Stimulated activated CD8-positive, alpha-beta memory T cell treated with anti-CD3 and anti-CD28 coated beads, Interleukin-12 subunit alpha, Interleukin-12 subunit beta, amount 100 ng/mL, for 1 hour (primary cell): Measurements from ENCODE around the gene DENND2D.

Experiments
- DNase-seq: peaks from one replicate; pipeline ENCODE4 v3.0.0-alpha.2; 2020; ENCODE audit warnings: low read depth

Gene DENND2D, protein sequence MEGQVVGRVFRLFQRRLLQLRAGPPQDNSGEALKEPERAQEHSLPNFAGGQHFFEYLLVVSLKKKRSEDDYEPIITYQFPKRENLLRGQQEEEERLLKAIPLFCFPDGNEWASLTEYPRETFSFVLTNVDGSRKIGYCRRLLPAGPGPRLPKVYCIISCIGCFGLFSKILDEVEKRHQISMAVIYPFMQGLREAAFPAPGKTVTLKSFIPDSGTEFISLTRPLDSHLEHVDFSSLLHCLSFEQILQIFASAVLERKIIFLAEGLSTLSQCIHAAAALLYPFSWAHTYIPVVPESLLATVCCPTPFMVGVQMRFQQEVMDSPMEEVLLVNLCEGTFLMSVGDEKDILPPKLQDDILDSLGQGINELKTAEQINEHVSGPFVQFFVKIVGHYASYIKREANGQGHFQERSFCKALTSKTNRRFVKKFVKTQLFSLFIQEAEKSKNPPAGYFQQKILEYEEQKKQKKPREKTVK

DNA sequence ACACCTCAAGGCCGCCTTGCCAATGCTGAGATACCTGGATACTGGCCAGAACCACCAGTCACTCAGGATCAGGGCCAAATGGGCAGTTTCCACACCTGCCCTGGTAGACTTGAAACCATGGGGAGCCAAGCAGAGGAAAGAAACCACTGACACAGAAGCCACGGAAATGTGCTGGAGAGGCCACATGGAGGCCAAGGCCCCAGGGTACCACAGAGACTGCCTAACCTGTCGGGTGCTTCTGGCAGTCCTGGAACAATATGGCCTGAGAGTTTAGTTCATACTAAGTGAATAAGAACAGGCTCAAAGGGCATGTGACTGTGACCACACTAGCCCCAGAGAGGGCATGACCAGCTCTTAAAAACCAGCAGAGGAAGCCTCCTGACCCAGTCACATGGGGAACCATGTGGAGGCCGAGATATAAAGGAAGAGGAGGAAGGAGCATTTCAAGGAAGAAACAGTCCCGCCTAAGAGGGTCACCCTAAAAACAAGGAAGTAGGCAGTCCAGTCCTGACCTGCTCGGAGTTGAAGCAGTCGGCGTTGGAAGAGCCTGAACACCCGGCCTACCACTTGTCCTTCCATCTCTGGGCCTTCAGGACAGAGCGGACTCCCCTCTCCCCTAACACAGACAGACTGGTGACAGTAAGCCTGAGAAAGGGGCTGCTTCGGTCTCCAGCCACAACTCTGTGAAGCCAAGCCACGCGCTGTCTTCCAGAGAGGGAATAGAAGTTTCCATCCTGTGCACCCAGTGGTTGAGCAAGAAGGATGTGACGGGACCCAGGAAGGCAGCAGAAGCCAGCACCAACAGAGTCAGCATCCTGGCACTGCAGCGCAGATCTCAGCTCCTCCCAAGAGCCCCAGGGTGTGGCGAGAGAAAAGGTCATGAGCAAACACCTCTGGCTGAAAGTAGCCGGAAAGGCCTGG lies at the start of gene DENND2D:
Gene DENND2D (minus strand): TSS at position 766 of the 921 bp plus-strand sequence. CDS start 187 bp downstream, at position 579.
- peak; percentile 37 for DNase-seq

DNA sequence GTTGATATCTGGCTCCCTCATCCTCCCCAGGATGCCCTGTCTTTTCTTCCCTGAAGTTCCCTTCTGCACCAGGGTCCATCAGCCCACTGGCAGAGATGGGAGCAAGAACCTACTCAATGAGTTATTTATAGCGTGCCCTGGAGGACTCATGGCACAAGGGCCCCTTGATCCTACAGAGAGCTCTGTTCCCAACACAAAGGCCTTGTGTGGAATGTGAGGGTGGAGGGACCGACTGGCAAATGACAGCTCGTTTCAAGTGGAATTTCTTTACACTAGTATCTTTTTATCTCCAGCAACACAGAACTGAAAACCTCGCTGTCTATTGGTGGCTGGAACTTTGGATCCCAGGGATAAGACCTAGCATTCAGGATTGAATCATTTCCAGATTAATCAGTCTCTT lies 49.5 kb upstream of the DENND2D start:
- no peak for DNase-seq

DNA sequence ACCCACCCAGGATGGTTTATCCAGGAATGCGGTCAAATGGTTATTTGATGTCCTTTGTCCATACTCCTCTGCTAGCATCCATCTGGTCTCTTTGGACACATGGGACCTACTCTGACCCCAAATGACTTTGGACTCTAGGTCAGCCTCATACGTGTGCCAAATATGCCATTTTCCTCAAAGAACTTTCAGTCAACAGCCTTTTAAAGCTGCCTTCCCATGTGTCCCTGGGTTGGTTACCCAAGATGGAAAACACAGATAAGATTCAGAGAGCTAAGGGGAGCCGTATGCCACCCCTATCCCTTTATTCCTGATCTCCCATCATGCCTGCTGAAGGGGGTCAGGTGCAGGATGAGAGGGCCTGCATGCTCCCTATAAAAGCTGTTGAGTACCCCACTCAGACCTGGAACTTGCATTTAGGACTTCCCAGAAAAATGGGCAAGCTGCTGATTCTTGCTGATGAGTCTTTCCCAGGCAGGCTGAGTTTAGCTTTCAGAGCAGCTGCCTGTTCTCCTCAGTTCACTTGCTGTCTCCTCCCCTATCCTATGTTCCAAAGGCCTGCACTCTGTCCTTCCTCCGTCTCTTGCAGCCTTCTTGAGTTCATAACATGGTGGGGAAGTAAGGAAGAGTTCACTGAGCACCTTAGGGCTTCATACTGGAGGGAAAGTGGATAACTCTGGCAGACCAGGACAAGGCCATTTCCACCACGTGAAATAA lies 46.8 kb upstream of the DENND2D start:
- no peak for DNase-seq

DNA sequence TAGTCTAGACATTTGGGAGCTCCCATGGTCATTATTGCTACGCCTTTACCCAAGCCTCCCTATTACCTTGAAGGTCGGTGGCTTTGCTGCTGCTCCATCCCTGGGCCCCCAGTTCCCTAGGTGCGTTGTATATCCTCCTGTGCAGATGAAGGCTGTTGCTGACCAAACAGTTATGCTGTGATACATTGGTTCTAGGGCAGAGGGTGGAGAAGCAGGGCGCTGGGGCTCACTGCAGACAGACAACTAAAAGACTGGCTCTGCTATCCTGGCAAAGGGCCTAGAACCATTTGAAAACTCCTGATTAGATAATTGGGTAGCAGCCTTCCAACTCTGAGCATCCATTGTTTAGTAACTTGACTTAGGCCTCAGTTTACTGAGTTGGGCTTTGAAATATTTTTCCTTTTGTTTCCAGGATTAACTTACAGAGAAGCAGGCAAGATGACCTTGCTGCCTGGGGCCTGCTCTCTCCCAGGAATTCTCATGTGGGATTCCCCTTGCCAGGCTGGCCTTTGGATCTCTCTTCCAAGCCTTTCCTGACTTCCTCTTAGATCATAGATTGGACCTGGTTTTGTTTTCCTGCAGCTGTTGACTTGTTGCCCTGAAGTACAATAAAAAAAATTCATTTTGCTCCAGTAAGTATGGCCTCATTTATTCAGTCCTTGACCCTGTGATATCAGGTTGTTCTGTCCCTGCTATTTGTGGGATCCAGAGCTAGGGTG lies 42.5 kb upstream of the DENND2D start:
- DNase-seq, result no peak

DNA sequence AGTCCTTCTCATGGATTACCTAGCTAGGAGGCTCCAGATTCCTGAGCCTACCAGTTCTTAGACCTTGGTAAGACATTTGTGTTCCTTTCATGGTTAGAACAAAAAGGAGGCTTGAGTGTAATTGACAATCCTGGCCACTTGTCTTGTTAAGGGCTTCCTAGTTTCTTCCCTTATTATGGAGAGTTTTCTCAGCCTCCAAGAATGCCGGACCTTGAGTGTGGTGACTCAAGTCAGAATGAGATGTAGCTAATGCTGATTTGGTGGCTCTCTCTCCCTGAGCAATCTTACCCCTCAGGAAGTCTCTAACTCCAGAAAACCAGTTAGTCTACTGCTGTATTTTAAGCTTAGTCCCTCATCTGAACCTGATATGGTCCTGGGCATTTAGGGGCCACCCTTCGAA lies 41.4 kb upstream of the DENND2D start:
- no peak for DNase-seq

DNA sequence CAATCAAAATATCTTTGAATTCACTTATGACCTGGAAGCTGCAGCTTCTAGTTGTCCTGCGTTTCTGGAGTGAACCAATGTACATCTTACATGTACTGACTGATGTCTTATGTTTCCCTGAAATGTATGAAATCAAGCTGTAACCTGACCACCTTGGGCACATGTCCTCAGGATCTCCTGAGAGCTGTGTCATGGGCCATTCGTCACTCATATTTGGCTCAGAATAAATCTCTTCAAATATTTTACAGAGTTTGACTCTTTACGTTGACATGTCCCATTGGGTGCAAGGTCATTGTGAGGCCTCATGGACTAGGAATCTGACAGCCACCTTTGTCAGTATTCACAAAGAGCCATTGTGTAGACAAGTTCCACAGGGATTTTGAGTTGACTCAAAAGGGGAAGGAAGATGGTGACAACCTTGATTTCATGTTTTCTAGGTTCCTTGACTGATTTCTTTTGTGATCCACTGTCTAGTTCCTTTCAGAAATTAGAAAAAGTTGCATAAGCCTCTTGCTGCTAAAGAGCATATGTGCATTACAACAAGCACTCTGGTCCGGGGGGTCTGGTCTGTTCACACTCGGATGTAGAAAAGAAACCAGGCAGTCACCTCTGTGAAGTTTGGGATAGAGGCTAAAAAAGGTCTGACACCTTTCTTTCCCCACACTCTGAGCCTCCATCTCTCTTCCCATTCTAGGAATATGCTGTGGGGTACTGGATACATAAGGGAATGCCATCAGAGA lies 37.8 kb upstream of the DENND2D start:
- no peak for DNase-seq

DNA sequence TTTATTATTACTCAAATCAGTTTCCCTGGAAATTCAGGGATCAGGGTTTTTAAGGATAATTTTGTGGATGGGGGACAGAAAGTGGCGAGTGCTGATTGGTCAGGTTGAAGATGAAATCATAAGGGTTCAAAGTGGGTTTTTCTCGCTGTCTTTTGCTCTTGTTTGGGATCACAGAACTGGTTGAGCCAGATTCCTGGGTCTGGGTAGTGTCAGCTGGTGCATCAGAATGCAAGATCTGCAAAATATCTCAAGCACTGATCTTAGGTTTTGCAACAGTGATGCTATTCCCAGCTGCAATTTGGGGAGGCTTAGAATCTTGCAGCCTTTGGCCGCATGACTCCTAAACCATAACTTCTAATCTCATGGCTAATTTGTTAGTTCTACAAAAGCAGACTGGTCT lies 36.4 kb upstream of the DENND2D start:
- DNase-seq, result no peak

DNA sequence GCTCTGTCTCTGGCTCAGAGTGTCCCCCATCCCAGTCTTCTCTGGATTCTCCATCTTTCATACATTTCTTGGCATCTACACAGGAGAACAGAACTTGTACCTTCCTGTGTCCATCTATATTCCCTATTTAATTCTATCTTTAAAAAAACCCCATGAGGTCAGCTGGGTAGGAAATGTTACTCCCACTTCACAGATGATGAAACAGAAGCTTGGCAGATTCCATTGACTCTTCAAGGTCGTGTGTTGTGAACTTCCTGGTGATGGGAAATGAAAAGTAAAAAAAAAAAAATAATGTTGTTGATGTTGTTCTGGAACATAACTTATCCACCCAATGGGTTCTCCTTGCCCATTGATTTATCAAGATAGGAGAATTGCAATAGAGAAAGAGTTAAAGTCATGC lies 35.9 kb upstream of the DENND2D start:
- DNase-seq, result no peak

DNA sequence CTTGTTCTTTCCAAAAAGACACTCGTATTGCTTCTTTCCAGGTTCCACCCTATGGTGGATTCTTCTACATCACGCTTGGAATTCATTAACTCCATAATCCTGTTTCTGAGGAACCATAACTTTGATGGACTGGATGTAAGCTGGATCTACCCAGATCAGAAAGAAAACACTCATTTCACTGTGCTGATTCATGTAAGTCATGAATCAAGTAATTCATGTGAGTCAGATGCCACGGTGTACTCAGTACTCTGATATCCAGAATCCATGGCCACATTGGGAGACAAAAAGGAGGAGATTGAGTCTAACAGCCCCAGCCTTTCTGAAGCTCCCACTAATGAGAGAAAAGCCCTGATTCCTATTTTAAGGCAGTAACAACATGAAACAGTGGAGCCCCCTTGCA lies 34.4 kb upstream of the DENND2D start:
- no peak for DNase-seq

DNA sequence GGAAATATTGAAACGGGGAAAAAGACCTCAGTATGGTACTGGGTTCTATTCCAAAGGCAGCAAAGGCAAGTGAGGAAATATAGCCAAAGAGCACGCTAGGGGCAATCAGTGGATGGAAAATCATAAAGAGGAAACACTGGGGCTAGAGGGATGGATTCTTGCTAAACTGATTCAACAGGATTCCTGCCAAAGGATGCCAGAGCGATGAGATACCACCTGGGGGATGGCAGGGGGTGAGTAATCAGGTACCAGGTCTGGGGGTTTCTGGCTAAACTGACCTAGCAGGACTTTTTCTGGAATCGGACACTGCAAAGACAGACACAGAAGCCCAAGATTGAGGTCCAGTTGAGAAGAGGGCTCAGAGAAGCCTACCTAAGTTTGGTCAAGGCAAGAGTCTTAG lies 33.8 kb upstream of the DENND2D start:
- no peak for DNase-seq

DNA sequence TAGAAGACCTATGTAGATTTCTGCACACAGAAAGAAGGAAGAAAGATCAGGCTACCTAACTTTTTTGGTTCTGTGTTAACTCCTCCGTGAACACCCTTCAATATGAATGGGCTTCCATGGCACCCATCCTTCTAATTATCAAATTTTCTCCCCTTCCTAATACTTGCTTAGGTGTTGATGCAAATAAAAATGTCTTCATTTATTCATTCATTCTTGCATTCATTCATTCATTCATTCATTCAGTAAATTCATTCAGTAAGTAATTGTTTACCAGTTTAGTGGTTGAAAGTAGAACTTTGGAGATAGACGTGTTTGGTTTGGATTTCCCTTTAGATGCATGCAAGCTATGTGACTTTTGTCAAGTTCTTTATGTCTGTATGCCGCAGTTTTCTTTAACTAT lies 31.7 kb upstream of the DENND2D start:
- no peak for DNase-seq

DNA sequence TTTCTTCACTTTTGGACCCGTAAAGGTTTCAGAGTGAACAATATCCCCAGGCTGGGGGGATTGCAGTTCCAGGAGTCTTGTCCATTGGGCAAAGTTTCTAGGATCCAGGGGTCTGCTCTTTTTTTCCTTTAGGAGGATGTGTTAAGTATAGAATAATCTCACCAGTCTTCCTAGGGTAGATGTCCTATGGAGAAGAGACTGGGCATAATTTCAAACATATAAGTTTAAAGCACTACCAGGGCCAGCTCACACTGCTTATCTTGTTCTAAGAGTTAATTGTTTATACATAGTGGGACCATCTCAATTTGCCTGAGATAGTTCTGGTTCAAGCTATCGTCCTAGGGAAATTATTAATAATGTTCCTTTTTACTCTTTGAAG lies 28.3 kb upstream of the DENND2D start:
- no peak for DNase-seq

DNA sequence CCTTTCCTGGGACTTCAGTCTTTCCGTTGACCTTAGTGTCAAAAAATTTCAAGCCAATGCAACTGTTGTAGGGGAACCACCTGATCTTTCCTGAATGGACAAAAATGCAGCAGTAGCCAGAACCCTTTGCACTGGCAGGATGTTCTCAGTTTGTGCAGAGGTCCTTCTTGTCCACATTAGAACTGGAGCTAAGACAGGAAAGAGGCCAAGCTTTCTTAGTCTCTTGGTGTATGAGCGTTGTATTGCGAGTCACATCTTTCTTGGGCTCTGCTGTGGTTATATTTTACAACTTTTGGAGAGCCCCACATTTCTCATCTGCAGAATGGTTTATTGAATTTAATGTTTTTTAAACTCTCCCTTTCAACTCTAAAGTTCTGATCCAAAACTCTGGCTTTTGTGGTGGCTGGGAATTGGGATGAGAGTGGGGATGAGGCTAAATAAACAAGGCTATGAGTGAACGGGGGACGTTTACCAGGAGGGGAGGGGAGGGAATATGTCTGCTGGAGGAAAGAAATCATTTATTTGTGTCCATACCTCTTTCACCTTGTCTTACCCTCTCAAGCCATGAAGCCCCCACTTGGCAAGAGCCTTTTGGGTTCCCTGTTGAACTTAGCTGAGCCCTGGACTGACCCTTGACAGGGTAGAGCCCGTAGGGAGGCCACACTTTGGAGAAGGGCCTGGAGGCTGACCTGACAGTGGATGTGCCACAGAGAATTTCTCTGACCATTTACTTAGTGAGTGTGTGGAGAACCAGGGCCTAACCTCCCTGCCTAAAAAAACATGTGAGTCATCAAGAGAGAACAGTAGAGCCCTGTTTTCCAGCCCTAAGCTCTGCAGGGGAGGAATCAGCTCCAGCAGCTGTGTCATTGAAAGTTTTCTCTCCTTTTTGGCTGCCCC lies 27.7 kb upstream of the DENND2D start:
- DNase-seq, result no peak

DNA sequence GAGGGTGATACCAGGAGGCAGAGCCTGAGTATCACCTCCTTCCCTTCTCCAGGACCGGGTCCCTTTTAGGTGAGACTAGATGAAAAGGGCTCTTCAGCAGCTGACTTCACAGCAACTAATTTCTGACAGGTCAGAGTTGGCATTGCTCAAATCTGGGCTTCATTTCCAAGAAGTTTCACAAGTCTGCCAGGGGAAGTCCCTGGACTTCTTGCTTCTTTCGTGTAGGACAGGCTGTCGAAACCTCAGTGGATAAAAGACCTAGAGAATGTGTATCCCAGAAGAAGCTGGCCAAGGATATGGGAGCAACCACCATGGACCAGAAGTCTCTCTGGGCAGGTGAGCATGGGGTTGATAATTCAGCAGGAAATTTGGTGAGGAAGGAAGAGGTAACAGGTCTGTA lies 27.0 kb upstream of the DENND2D start, which contains the start of gene CHI3L2:
Gene CHI3L2 (plus strand): TSS at position 280 of the 400 bp plus-strand sequence. CDS start 17 bp downstream, at position 297.
- no peak for DNase-seq

DNA sequence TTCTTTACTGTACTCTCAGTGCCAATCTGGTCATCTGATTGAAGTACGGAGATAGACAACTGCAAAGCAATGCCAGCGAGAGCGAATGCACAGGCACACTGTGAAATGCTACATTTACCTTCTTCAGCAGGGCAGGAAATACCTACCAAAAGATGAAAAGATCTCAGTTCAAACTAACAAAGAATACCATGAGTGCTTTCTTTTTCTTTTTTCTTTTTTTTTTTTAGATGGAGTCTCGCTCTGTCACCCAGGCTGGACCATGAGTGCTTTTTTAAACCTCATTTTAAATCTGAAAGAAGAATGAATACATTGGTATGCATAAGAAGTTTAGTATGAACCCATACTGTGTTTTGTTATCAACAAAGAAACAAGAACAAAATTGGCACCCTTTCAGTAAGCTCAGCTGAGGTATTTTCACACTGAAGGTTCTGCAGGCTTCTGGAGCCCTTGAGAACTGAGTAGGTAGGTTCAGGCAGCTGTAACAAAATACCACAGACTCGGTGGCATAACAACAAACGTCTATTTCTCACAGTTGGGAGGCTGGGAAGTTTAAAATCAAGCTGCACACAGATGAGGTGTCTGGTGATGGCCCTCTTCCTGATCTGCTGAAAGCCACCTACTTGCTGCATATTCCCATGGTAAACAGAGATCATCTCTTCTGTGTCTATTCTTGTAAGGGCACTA lies 25.4 kb upstream of the DENND2D start:
- no peak for DNase-seq

DNA sequence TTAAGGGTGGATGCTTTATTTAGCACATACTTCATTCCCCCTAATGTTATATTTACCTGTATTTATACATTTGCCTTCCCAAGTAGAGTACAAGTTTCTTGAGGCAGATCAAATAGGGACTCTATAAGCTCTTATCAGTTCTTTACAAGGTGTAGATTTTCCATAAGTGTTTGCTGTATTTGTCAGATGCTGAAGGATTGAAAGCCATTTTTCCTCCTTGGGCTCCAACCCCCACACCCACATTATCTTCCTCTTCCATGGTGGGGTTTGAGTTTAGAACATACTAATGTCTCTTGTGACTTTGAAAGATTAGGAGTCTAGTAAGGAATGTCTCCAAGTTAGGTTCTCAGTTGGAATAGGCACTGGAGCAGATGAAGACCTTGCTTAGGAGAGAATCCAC lies 24.6 kb upstream of the DENND2D start:
- no peak for DNase-seq

DNA sequence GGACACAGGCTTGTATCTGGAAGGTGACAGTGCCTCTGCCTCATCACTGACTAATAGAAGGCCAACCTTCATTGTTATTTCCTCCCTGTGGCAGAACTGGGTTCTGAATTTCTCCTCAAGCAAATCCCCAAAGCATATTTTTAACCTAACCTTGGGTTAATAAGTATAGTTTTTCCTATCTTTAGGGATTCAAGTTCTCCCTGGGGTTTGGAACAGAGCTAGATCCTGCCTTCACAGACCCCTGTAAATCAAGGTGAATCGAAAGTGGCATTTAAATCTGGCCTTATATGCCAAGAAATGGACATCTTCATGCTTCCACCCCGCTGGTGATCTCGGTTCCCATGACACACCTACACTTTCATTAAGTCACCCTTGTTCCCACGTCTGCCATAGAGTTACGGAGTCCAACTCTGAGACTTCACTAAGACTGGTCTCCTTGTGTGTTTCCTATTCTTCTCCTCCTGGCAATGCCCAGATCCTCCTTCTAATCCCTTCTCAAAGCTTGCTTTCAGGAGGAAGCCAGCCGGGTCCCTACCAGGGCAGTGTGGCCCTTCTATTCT lies 22.8 kb upstream of the DENND2D start:
- no peak for DNase-seq

DNA sequence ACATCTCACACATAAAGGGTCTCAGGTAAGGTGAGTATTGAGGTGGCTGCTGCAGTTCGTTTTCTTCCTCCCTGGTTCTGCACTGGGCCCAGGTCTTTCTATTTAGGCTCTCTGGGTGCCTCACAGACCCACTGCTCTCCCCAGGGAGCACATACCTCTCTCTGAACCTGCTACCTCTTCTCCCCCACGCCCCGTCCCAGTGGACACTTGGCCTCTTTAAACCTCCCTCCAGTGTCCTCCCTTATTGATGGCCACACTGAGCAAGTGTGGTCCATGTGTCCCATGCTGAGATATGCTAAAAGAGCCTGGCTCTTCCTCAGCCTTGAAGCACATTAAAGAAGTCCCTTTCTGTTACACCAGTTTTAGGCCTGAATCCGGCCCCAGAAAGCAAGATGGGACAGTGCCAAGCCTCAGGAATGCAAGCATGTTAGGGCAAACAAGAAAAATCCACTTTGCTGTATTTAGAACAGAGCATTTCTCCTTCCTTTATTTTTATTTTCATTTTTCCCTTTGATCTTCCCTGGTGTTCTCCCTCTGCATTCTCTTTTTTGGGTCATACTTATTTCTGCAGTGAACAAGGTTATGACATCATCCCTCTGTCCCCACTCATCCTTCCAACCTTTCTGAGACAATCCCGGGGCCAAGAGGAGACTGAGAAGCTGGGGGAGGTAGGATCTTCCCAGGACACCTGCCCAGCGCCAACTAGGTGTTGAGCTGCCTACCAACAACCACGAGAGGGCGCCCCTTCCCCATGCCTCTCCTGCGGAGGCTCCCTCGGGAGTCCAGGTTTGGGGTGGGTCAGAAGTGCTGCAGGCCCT lies 22.1 kb upstream of the DENND2D start:
- peak; percentile 69 for DNase-seq
